HepG2 (cell line): ENCODE results near the gene HNRNPM. TPM values are rescaled to one million over a fixed set of nuclear protein-coding genes. Genes with fewer than 3 reads are reported as not detected.

ENCODE experiments used
- DMAP1 ChIP-seq: IDR thresholded peaks from 2 replicates; pipeline ENCODE4 v1.6.1; 2016
- KLF12 ChIP-seq: sonication (generic); formaldehyde crosslinking; IDR thresholded peaks from 2 replicates; pipeline ENCODE4 v1.4.0; 2020; ENCODE audit warnings: missing genetic modification reagents, borderline replicate concordance
- NR2C2 ChIP-seq: sonication (generic); formaldehyde crosslinking; IDR thresholded peaks from 2 replicates; pipeline ENCODE4 v1.4.0; 2020; ENCODE audit warnings: missing genetic modification reagents, mild to moderate bottlenecking, moderate library complexity, borderline replicate concordance
- PHF21A ChIP-seq: sonication (generic); formaldehyde crosslinking; IDR thresholded peaks from 2 replicates; pipeline ENCODE4 v1.5.0; 2020; ENCODE audit warnings: mild to moderate bottlenecking, missing genetic modification reagents
- RCOR2 ChIP-seq: IDR thresholded peaks from 2 replicates; pipeline ENCODE4 v1.6.1; 2016; ENCODE audit warnings: missing biosample characterization, missing genetic modification reagents
- SMAD3 ChIP-seq: sonication (generic); formaldehyde crosslinking; IDR thresholded peaks from 2 replicates; pipeline ENCODE4 v1.4.0; 2020; ENCODE audit warnings: missing genetic modification reagents
- ZBTB3 ChIP-seq: sonication (generic); formaldehyde crosslinking; IDR thresholded peaks from 2 replicates; pipeline ENCODE4 v1.4.0; 2020; ENCODE audit warnings: low read depth, mild to moderate bottlenecking, moderate library complexity, missing genetic modification reagents, borderline replicate concordance
- ZMYM3 ChIP-seq: sonication (generic); formaldehyde crosslinking; IDR thresholded peaks from 2 replicates; pipeline ENCODE4 v1.5.1; 2020; ENCODE audit warnings: mild to moderate bottlenecking, missing genetic modification reagents
- ZZZ3 ChIP-seq: sonication (generic); formaldehyde crosslinking; IDR thresholded peaks from 2 replicates; pipeline ENCODE4 v1.4.0; 2020; ENCODE audit warnings: missing genetic modification reagents, mild to moderate bottlenecking, borderline replicate concordance
- polyA plus RNA-seq, 8 experiments: library from polyadenylated mRNA; depleted of rRNA in 3 of 8; stranded (reverse) in 7 of 8; unstranded in 1 of 8; fragments of >200 nt; fragmentation: Illumina TruSeq in 4 of 8; extraction: Trizol in 4 of 8; gene quantifications; 2 replicates each; pipeline versions ENCODE4 v1.2.1 to v1.2.3, GENCODE V29; 2011 to 2016; ENCODE audit warnings: low read depth in 4 of 8, missing spikeins in 1 of 8, mixed read lengths in 1 of 8; ENCODE audit not compliant: insufficient read depth in 1 of 8
- total RNA-seq, 5 experiments: library from RNA; depleted of rRNA; stranded (reverse); fragments of >200 nt; fragmentation: Illumina TruSeq; extraction: Trizol; gene quantifications; 2 replicates each; pipeline ENCODE4 v1.2.3, GENCODE V29; 2016; ENCODE audit warnings: low read depth in 1 of 5
- TF ChIP-seq, protein P1 (sequence below): sonication (generic); formaldehyde crosslinking; IDR thresholded peaks from 2 replicates; pipeline ENCODE4 v1.5.1; 2020; ENCODE audit warnings: missing genetic modification reagents, mild to moderate bottlenecking, borderline replicate concordance
- TF ChIP-seq, protein P2 (sequence below): sonication (generic); formaldehyde crosslinking; conservative IDR thresholded peaks from 2 replicates; pipeline ENCODE4 v1.8.0; 2022; ENCODE audit warnings: low read depth, missing genetic modification reagents
- TF ChIP-seq, protein P3 (sequence below): sonication (generic); formaldehyde crosslinking; IDR thresholded peaks from 2 replicates; pipeline ENCODE4 v1.4.0; 2020; ENCODE audit warnings: mild to moderate bottlenecking, missing genetic modification reagents
- TF ChIP-seq, protein P4 (sequence below): IDR thresholded peaks from 2 replicates; pipeline ENCODE4 v1.6.1; 2016; ENCODE audit warnings: low read depth, control low read depth

HNRNPM gene
- total and polyA plus RNA-seq, 2 of the 13 experiments (the other 11 are each of a cell fraction or from before 2014, with no cell fraction given): 56.7 to 102 TPM

DNA sequence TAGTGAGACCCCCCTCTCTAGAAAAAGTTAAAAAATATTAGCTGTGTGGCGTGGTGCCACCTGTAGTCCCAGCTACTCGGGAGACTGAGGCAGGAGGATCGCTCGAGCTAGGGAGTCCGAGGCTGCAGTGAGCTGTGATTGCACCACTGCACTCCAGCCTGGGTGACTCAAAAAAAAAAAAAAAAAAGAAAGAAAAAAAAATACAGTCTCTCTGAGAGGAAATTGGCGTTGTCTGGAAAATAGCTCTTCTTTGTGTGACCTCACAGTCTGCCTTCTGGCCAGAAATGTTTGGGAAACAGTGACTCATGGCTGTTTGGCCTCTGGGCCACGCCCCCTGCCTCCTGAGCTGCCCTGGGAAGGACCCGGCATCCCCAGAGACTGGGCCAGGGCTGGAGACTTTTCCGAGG, 21.0 kb upstream of the HNRNPM start (continued):
- TF ChIP-seq, protein P1, sequence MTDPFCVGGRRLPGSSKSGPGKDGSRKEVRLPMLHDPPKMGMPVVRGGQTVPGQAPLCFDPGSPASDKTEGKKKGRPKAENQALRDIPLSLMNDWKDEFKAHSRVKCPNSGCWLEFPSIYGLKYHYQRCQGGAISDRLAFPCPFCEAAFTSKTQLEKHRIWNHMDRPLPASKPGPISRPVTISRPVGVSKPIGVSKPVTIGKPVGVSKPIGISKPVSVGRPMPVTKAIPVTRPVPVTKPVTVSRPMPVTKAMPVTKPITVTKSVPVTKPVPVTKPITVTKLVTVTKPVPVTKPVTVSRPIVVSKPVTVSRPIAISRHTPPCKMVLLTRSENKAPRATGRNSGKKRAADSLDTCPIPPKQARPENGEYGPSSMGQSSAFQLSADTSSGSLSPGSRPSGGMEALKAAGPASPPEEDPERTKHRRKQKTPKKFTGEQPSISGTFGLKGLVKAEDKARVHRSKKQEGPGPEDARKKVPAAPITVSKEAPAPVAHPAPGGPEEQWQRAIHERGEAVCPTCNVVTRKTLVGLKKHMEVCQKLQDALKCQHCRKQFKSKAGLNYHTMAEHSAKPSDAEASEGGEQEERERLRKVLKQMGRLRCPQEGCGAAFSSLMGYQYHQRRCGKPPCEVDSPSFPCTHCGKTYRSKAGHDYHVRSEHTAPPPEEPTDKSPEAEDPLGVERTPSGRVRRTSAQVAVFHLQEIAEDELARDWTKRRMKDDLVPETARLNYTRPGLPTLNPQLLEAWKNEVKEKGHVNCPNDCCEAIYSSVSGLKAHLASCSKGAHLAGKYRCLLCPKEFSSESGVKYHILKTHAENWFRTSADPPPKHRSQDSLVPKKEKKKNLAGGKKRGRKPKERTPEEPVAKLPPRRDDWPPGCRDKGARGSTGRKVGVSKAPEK: no peak
- TF ChIP-seq, protein P2, sequence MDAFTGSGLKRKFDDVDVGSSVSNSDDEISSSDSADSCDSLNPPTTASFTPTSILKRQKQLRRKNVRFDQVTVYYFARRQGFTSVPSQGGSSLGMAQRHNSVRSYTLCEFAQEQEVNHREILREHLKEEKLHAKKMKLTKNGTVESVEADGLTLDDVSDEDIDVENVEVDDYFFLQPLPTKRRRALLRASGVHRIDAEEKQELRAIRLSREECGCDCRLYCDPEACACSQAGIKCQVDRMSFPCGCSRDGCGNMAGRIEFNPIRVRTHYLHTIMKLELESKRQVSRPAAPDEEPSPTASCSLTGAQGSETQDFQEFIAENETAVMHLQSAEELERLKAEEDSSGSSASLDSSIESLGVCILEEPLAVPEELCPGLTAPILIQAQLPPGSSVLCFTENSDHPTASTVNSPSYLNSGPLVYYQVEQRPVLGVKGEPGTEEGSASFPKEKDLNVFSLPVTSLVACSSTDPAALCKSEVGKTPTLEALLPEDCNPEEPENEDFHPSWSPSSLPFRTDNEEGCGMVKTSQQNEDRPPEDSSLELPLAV (CRISPR knock-in tag): no peak
- TF ChIP-seq PHF21A (CRISPR knock-in tag) (peak; percentile 56), KLF12 (0 out of 2 replicates have a peak, but pooled peaks have one; percentile 32), ZZZ3 (CRISPR knock-in tag) (no peak), RCOR2 (peak; percentile 80), NR2C2 (CRISPR knock-in tag) (peak; percentile 39; the same call in 1 of the 2 replicates), ZMYM3 (peak; percentile 31; the same call in 1 of the 2 replicates), DMAP1 (CRISPR knock-in tag) (no peak; the same call in none of the 2 replicates), ZBTB3 (peak; percentile 89), SMAD3 (CRISPR knock-in tag) (peak; percentile 34; the same call in 1 of the 2 replicates)
- TF ChIP-seq, protein P3, sequence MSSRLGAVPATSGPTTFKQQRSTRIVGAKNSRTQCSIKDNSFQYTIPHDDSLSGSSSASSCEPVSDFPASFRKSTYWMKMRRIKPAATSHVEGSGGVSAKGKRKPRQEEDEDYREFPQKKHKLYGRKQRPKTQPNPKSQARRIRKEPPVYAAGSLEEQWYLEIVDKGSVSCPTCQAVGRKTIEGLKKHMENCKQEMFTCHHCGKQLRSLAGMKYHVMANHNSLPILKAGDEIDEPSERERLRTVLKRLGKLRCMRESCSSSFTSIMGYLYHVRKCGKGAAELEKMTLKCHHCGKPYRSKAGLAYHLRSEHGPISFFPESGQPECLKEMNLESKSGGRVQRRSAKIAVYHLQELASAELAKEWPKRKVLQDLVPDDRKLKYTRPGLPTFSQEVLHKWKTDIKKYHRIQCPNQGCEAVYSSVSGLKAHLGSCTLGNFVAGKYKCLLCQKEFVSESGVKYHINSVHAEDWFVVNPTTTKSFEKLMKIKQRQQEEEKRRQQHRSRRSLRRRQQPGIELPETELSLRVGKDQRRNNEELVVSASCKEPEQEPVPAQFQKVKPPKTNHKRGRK (CRISPR knock-in tag): no peak
- TF ChIP-seq, protein P4, sequence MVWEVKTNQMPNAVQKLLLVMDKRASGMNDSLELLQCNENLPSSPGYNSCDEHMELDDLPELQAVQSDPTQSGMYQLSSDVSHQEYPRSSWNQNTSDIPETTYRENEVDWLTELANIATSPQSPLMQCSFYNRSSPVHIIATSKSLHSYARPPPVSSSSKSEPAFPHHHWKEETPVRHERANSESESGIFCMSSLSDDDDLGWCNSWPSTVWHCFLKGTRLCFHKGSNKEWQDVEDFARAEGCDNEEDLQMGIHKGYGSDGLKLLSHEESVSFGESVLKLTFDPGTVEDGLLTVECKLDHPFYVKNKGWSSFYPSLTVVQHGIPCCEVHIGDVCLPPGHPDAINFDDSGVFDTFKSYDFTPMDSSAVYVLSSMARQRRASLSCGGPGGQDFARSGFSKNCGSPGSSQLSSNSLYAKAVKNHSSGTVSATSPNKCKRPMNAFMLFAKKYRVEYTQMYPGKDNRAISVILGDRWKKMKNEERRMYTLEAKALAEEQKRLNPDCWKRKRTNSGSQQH (CRISPR knock-in tag): no peak
